Thyroid gland (tissue), 4 donors: ENCODE measurements around the gene MFAP5. TPM values are rescaled to one million over a fixed set of nuclear protein-coding genes. Genes with fewer than 3 reads are reported as not detected.

Experiments
- DNase-seq, 2 donors: peaks; one replicate each; pipeline ENCODE4 v3.0.0-alpha.2; 2019
- H3K27ac ChIP-seq, 3 donors: fragments of 200-600 bp; sonication (generic); 1 replicate in 2 of 3; 2 replicates in 1 of 3; pipeline ENCODE4 v1.5.1; 2016 to 2019; ENCODE audit warnings: mild to moderate bottlenecking in 1 of 3, moderate library complexity in 1 of 3
- H3K27me3 ChIP-seq: fragments of 200-600 bp; sonication (generic); one replicate; pipeline ENCODE4 v1.5.1; 2019
- H3K36me3 ChIP-seq, 2 donors: fragments of 200-600 bp; sonication (generic); one replicate each; pipeline ENCODE4 v1.5.1; 2016 to 2019
- H3K4me1 ChIP-seq, 2 donors: fragments of 200-600 bp; sonication (generic); one replicate each; pipeline ENCODE4 v1.5.1; 2017 to 2019
- H3K4me3 ChIP-seq, 3 donors: fragments of 200-600 bp; sonication (generic); replicated peaks in 1 of 3; 1 replicate in 2 of 3; 2 replicates in 1 of 3; pipeline ENCODE4 v1.5.1; 2016; ENCODE audit warnings: mild to moderate bottlenecking in 1 of 3
- H3K9me3 ChIP-seq: fragments of 200-600 bp; sonication (generic); one replicate; pipeline ENCODE4 v1.5.1; 2017
- POLR2A ChIP-seq, 2 donors: fragments of 450-650 bp; IDR thresholded peaks; one replicate each; pipeline ENCODE4 v1.6.1; 2017; ENCODE audit warnings: antibody characterized with exemption in 2 of 2, mild to moderate bottlenecking in 2 of 2, moderate library complexity in 1 of 2
- WGBS, 2 donors: methylation state at CpG; one replicate each; pipeline ENCODE4 v1.1.5; 2017; 5-methylcytosine and 5-hydroxymethylcytosine counted together
- intact Hi-C: fragments of 100-400 bp; cut with DNase I; formaldehyde crosslinking; loops from one replicate; pipeline ENCODE4 v1.15.1; 2023
- small RNA-seq: library from RNA; depleted of rRNA; stranded (forward); fragments of <200 nt; gene quantifications from one replicate; pipeline ENCODE3, GENCODE V24; 2016
- total RNA-seq, 4 donors: library from RNA; depleted of rRNA; stranded (reverse); fragments of >200 nt; gene quantifications; one replicate each; pipeline ENCODE4 v1.2.3, GENCODE V29; 2016
- TF ChIP-seq, protein P1 (sequence below), 6 experiments: fragments of 200-600 bp in 3 of 6; fragments of 450-650 bp in 3 of 6; sonication (generic) in 3 of 6; IDR thresholded peaks; one replicate each; pipeline ENCODE4 v1.5.1; 2016 to 2019; ENCODE audit warnings: antibody characterized with exemption in 6 of 6, mild to moderate bottlenecking in 2 of 6, inconsistent platforms in 1 of 6, moderate library complexity in 1 of 6

MFAP5 gene
- total RNA-seq, 4 donors from 2014 or later = 9.4 to 116 (median 36.9) TPM

DNA sequence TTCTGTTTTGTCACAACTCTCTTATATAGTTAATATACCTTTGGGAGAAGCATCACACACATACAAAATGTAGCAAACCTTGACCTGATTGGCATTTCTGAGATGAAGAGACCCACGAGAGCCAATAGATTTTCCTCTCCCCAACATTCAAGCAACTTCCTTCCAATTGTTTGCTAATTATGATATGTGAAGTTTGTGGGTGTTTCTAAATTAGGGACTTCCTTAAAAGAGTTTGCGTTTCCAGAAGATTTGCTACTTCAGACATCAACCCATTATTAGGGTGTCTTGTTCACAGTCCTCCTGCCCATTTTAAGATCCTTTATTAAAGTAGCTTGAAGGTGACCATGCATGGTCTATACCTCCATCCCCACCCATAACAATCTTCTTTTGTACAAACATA is 59.3 kb downstream of the MFAP5 start:
- DNase-seq = no peak
- intact Hi-C loops = no loop called here
- H3K9me3 ChIP-seq = no peaks in the 10 kb centered on the region
- no peaks in the 10 kb centered on the region for H3K36me3 ChIP-seq
- 70 to 73% methylated on average over 2 of the region's 2 CpGs for WGBS, 2 donors
- no peak overlapping the region for H3K4me3 ChIP-seq
- TF ChIP-seq, protein P1, sequence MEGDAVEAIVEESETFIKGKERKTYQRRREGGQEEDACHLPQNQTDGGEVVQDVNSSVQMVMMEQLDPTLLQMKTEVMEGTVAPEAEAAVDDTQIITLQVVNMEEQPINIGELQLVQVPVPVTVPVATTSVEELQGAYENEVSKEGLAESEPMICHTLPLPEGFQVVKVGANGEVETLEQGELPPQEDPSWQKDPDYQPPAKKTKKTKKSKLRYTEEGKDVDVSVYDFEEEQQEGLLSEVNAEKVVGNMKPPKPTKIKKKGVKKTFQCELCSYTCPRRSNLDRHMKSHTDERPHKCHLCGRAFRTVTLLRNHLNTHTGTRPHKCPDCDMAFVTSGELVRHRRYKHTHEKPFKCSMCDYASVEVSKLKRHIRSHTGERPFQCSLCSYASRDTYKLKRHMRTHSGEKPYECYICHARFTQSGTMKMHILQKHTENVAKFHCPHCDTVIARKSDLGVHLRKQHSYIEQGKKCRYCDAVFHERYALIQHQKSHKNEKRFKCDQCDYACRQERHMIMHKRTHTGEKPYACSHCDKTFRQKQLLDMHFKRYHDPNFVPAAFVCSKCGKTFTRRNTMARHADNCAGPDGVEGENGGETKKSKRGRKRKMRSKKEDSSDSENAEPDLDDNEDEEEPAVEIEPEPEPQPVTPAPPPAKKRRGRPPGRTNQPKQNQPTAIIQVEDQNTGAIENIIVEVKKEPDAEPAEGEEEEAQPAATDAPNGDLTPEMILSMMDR (IDR thresholded peaks at IDR 0.05) = no peak
- no peak for TF ChIP-seq POLR2A (IDR thresholded peaks at IDR 0.05)
- no peaks in the 10 kb centered on the region for H3K4me1 ChIP-seq
- no peaks in the 10 kb centered on the region for H3K27me3 ChIP-seq
- no peak overlapping the region for H3K27ac ChIP-seq

DNA sequence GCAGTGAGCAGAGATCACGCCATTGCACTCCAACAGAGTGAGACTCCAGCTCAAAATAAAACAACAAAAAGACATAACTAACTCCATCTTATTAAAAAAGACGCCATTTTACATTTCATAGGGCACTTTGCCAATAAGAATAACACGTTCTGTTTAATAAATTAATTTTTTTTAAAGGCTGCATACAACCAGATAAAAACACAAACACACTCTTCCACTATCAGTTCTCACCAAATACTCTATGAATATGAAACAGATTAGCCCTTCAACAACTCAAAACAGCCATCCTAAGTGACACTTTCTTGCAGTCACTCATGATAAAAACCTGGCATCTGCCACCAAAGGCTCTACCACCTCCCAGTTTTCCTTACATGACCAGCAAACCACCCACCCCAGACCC is 66.1 kb downstream of the MFAP5 start:
- no peak for DNase-seq
- Histone ChIP-seq H3K27ac (no peak overlapping the region), H3K4me1 (no peaks in the 10 kb centered on the region), H3K4me3 (no peak overlapping the region), H3K36me3 (no peaks in the 10 kb centered on the region), H3K27me3 (no peaks in the 10 kb centered on the region), H3K9me3 (no peaks in the 10 kb centered on the region)
- TF ChIP-seq, protein P1 (IDR thresholded peaks at IDR 0.05) = no peak
- no peak for TF ChIP-seq POLR2A (IDR thresholded peaks at IDR 0.05)
- intact Hi-C loops = no loop called here
- 72 to 80% methylated on average over 3 of the region's 3 CpGs for WGBS, 2 donors

Small RNA genes within 50 kb of the gene (small RNA-seq; reads per million reads assigned to genes)
- gene RF00564 = not detected

Other genes starting within 250 kb of the MFAP5 start
- gene CLEC6A, start 206.9 kb downstream of the MFAP5 start, total RNA-seq = under 1 TPM in 1 of 4 donors, not detected in 3; 0.79 TPM
- under 1 TPM in 2 of 4 donors, not detected in 2; 0.13 to 0.22 TPM for gene CLEC4D, start 149.3 kb downstream of the MFAP5 start, total RNA-seq
- gene CLEC4E, start 121.9 kb downstream of the MFAP5 start, total RNA-seq = 10 to 100 TPM in 1 of 4 donors, 1 to 10 TPM in 3; 1.7 to 10.5 (median 4.5) TPM
- gene AICDA, start 50.0 kb downstream of the MFAP5 start, total RNA-seq = not detected
- 10 to 100 TPM; 50.8 to 77.7 (median 64.1) TPM for gene RIMKLB, start 35.2 kb upstream of the MFAP5 start, total RNA-seq
- gene A2ML1, start 159.8 kb upstream of the MFAP5 start, total RNA-seq = under 1 TPM in 2 of 4 donors, not detected in 2; 0.22 to 0.27 TPM